Neural cell (in vitro differentiated cells): ENCODE results near the gene ST3GAL4. TPM values are rescaled to one million over a fixed set of nuclear protein-coding genes. Genes with fewer than 3 reads are reported as not detected.

Source experiments
- H2AFZ ChIP-seq: fragments of 200-600, 300-800 bp; sonication (generic), shearing (Covaris generic); 2 replicates; pipeline ENCODE4 v1.6.0; 2014; ENCODE audit warnings: low read depth, mild to moderate bottlenecking, antibody characterized with exemption, low read length, moderate library complexity
- H3F3A ChIP-seq: fragments of 200-600 bp; shearing (Covaris generic); 2 replicates; pipeline ENCODE4 v1.6.1; 2016; ENCODE audit warnings: mild to moderate bottlenecking, moderate library complexity, mixed read lengths, antibody characterized with exemption, low read length; ENCODE audit not compliant: insufficient read depth, poor library complexity, severe bottlenecking
- H3K27ac ChIP-seq: fragments of 200-600, 300-800 bp; sonication (generic), shearing (Covaris generic); 2 replicates; pipeline ENCODE4 v1.5.1; 2014; ENCODE audit warnings: mild to moderate bottlenecking, low read length, moderate library complexity
- H3K27me3 ChIP-seq: fragments of 300-800, 200-600 bp; sonication (generic), shearing (Covaris generic); 2 replicates; pipeline ENCODE4 v1.6.0; 2014; ENCODE audit warnings: mild to moderate bottlenecking, low read depth, low read length, moderate library complexity; ENCODE audit not compliant: insufficient read depth
- H3K36me3 ChIP-seq: fragments of 300-800, 200-600 bp; sonication (generic), shearing (Covaris generic); 2 replicates; pipeline ENCODE4 v1.5.1; 2014; ENCODE audit warnings: mild to moderate bottlenecking, antibody characterized with exemption, low read length, moderate library complexity; ENCODE audit not compliant: insufficient read depth
- H3K4me2 ChIP-seq: fragments of 300-800, 200-600 bp; sonication (generic), shearing (Covaris generic); 2 replicates; pipeline ENCODE4 v1.6.0; 2014; ENCODE audit warnings: mild to moderate bottlenecking, low read length
- H3K4me3 ChIP-seq: fragments of 300-800, 200-600 bp; sonication (generic), shearing (Covaris generic); 2 replicates; pipeline ENCODE4 v1.5.1; 2014; ENCODE audit warnings: mild to moderate bottlenecking, low read length, moderate library complexity
- H3K79me2 ChIP-seq: fragments of 200-600 bp; shearing (Covaris generic); replicated peaks from 2 replicates; pipeline ENCODE4 v1.6.0; 2014; ENCODE audit warnings: mild to moderate bottlenecking, low read length, moderate library complexity; ENCODE audit not compliant: insufficient read depth
- H3K9ac ChIP-seq: fragments of 300-800, 200-600 bp; sonication (generic), shearing (Covaris generic); 2 replicates; pipeline ENCODE4 v1.6.1; 2016; ENCODE audit warnings: mild to moderate bottlenecking, low read length, mixed read lengths
- H3K9me2 ChIP-seq: fragments of 200-600 bp; shearing (Covaris generic); 2 replicates; pipeline ENCODE4 v1.6.1; 2016; ENCODE audit warnings: mild to moderate bottlenecking, low read length, mixed read lengths; ENCODE audit not compliant: insufficient read depth
- H3K9me3 ChIP-seq: fragments of 200-600, 300-800 bp; sonication (generic), shearing (Covaris generic); 2 replicates; pipeline ENCODE4 v1.6.1; 2016; ENCODE audit warnings: mild to moderate bottlenecking, mixed run types, low read length, moderate library complexity, mixed read lengths
- H4K20me1 ChIP-seq: fragments of 200-600 bp; shearing (Covaris generic); 2 replicates; pipeline ENCODE4 v1.6.1; 2016; ENCODE audit warnings: mild to moderate bottlenecking, mixed run types; ENCODE audit not compliant: insufficient read depth
- EP300 ChIP-seq: fragments of 450-650 bp; conservative IDR thresholded peaks from 2 replicates; pipeline ENCODE4 v1.6.1; 2014; ENCODE audit warnings: antibody characterized with exemption, mild to moderate bottlenecking, moderate library complexity; ENCODE audit not compliant: poor library complexity, severe bottlenecking
- EZH2 ChIP-seq: fragments of 200-600, 300-800 bp; shearing (Covaris generic), sonication (generic); IDR thresholded peaks from 2 replicates; pipeline ENCODE4 v1.6.1; 2014; ENCODE audit warnings: antibody characterized with exemption, low read length, borderline replicate concordance, mild to moderate bottlenecking; ENCODE audit not compliant: insufficient read depth, poor library complexity, severe bottlenecking
- MXI1 ChIP-seq: fragments of 450-650 bp; conservative IDR thresholded peaks from 2 replicates; pipeline ENCODE4 v1.6.1; 2014; ENCODE audit warnings: antibody characterized with exemption, mild to moderate bottlenecking; ENCODE audit not compliant: poor library complexity, severe bottlenecking
- POLR2AphosphoS5 ChIP-seq: IDR thresholded peaks from 2 replicates; pipeline ENCODE4 v1.6.1; 2012
- RAD21 ChIP-seq: fragments of 450-650 bp; conservative IDR thresholded peaks from 2 replicates; pipeline ENCODE4 v1.6.1; 2014; ENCODE audit warnings: antibody characterized with exemption, mild to moderate bottlenecking, moderate library complexity
- SMC3 ChIP-seq: fragments of 450-650 bp; conservative IDR thresholded peaks from 2 replicates; pipeline ENCODE4 v1.6.1; 2014; ENCODE audit warnings: antibody characterized with exemption, mild to moderate bottlenecking, moderate library complexity; ENCODE audit not compliant: poor library complexity
- TAF1 ChIP-seq: IDR thresholded peaks from 2 replicates; pipeline ENCODE4 v1.6.1; 2012; ENCODE audit warnings: low read depth
- polyA plus RNA-seq: library from polyadenylated mRNA; depleted of rRNA; stranded (reverse); fragments of >200 nt; gene quantifications from 2 replicates; pipeline ENCODE4 v1.2.3, GENCODE V29; 2014
- TF ChIP-seq, protein P1 (sequence below): IDR thresholded peaks from 2 replicates; pipeline ENCODE4 v1.6.1; 2012; ENCODE audit warnings: borderline replicate concordance
- TF ChIP-seq, protein P2 (sequence below): fragments of 450-650 bp; IDR thresholded peaks from 2 replicates; pipeline ENCODE4 v1.5.1; 2014; ENCODE audit warnings: antibody characterized with exemption, mild to moderate bottlenecking, moderate library complexity; ENCODE audit not compliant: poor library complexity, severe bottlenecking

The ST3GAL4 gene
- polyA plus RNA-seq, 1 donor from 2014 or later, result 46.1 TPM

DNA sequence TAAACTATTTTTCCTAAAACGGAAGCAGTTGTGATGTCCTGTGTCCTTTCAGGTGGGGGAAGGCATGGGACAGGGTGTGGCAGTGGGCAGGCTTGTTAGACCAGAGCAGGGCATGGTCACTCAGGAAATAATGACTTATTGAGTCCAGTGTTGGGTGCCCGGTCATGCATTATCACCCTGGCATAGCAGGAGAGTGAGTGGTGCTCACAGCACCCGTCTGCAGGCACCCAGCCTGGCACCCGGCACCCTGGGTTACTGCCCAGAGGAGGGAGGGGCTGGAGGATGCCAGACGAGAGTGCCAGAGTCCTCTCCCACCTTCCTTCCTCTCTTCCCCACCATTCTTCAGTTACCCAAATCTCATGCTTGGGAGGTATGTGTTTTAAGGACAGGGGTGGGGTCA lies 59.1 kb downstream of the ST3GAL4 start:
- Histone ChIP-seq H3K4me3 (no peak overlapping the region), H4K20me1 (no peaks in the 10 kb centered on the region), H3K9ac (no peak overlapping the region), H3K27ac (no peak overlapping the region), H3K27me3 (no peaks in the 10 kb centered on the region), H2AFZ (no peak overlapping the region), H3K4me2 (no peak overlapping the region), H3F3A (no peaks in the 10 kb centered on the region), H3K36me3 (no peaks in the 10 kb centered on the region), H3K9me3 (no peaks in the 10 kb centered on the region), H3K79me2 (no peaks in the 10 kb centered on the region), H3K9me2 (no peaks in the 10 kb centered on the region)
- TF ChIP-seq, protein P1, sequence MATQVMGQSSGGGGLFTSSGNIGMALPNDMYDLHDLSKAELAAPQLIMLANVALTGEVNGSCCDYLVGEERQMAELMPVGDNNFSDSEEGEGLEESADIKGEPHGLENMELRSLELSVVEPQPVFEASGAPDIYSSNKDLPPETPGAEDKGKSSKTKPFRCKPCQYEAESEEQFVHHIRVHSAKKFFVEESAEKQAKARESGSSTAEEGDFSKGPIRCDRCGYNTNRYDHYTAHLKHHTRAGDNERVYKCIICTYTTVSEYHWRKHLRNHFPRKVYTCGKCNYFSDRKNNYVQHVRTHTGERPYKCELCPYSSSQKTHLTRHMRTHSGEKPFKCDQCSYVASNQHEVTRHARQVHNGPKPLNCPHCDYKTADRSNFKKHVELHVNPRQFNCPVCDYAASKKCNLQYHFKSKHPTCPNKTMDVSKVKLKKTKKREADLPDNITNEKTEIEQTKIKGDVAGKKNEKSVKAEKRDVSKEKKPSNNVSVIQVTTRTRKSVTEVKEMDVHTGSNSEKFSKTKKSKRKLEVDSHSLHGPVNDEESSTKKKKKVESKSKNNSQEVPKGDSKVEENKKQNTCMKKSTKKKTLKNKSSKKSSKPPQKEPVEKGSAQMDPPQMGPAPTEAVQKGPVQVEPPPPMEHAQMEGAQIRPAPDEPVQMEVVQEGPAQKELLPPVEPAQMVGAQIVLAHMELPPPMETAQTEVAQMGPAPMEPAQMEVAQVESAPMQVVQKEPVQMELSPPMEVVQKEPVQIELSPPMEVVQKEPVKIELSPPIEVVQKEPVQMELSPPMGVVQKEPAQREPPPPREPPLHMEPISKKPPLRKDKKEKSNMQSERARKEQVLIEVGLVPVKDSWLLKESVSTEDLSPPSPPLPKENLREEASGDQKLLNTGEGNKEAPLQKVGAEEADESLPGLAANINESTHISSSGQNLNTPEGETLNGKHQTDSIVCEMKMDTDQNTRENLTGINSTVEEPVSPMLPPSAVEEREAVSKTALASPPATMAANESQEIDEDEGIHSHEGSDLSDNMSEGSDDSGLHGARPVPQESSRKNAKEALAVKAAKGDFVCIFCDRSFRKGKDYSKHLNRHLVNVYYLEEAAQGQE, result no peak
- TF ChIP-seq MXI1 (no peak), EP300 (no peak), POLR2AphosphoS5 (no peak), RAD21 (no peak), EZH2 (no peak), SMC3 (no peak), TAF1 (no peak)
- TF ChIP-seq, protein P2, sequence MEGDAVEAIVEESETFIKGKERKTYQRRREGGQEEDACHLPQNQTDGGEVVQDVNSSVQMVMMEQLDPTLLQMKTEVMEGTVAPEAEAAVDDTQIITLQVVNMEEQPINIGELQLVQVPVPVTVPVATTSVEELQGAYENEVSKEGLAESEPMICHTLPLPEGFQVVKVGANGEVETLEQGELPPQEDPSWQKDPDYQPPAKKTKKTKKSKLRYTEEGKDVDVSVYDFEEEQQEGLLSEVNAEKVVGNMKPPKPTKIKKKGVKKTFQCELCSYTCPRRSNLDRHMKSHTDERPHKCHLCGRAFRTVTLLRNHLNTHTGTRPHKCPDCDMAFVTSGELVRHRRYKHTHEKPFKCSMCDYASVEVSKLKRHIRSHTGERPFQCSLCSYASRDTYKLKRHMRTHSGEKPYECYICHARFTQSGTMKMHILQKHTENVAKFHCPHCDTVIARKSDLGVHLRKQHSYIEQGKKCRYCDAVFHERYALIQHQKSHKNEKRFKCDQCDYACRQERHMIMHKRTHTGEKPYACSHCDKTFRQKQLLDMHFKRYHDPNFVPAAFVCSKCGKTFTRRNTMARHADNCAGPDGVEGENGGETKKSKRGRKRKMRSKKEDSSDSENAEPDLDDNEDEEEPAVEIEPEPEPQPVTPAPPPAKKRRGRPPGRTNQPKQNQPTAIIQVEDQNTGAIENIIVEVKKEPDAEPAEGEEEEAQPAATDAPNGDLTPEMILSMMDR, result no peak

DNA sequence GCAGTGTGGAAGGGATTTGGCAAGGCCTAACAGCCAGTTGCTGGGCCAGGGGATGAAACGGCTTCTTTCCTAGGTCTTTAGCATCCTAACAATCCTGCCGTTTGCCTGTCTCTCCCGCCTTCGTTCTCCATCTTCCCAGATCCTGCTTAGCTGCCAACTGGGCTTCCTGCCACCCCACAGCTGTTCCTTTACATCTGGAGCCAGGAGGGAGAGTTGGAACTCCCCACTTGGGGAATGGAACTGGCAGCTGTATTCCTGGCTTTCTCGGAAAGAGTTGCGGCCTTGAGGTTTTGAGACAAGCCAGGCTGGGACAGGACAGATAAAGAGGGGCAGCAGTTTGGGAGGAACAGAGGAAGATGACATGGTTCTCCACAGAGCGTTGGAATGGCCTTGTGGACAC lies 59.6 kb downstream of the ST3GAL4 start:
- no peaks in the 10 kb centered on the region for H3K9me3 ChIP-seq
- H3K4me3 ChIP-seq, result no peak overlapping the region
- no peak overlapping the region for H3K9ac ChIP-seq
- no peaks in the 10 kb centered on the region for H3K79me2 ChIP-seq
- no peaks in the 10 kb centered on the region for H3F3A ChIP-seq
- no peak for TF ChIP-seq EP300
- TF ChIP-seq, protein P2, result no peak
- TF ChIP-seq POLR2AphosphoS5, result no peak
- TF ChIP-seq EZH2, result no peak
- TF ChIP-seq MXI1, result no peak
- no peak for TF ChIP-seq SMC3
- TF ChIP-seq RAD21, result no peak
- TF ChIP-seq, protein P1, result no peak
- TF ChIP-seq TAF1, result no peak
- H3K9me2 ChIP-seq, result no peaks in the 10 kb centered on the region
- no peak overlapping the region for H2AFZ ChIP-seq
- H4K20me1 ChIP-seq, result no peaks in the 10 kb centered on the region
- no peak overlapping the region for H3K4me2 ChIP-seq
- no peaks in the 10 kb centered on the region for H3K36me3 ChIP-seq
- no peak overlapping the region for H3K27ac ChIP-seq
- H3K27me3 ChIP-seq, result no peaks in the 10 kb centered on the region
